GM19438 (cell line): ENCODE results near the gene ERMAP.

Source experiments
- ATAC-seq: cut with Tn5 transposase; IDR thresholded peaks from one replicate; pipeline ENCODE4 v1.9.1; 2021; ENCODE audit warnings: low read depth; ENCODE audit not compliant: unreplicated experiment

ERMAP gene

GRCh38 chr1:42816585-42817439 is at the start of gene ERMAP, which contains the start of gene SVBP:
Gene ERMAP, plus strand, starts transcription at chr1:42817122. Its CDS starts 13,327 bp downstream, at chr1:42830449.
Gene SVBP, minus strand, starts transcription at chr1:42817397. Its CDS starts 853 bp downstream, at chr1:42816544.
- peak; percentile 71 for ATAC-seq

GRCh38 chr1:42767510-42768000 is 49.4 kb upstream of the ERMAP start:
- ATAC-seq = peak; percentile 1

GRCh38 chr1:42768172-42768571 is 48.8 kb upstream of the ERMAP start:
- ATAC-seq = no peak

- no peak for ATAC-seq
These were observed 47.1 kb upstream of the ERMAP start for GRCh38 chr1:42769811-42770210.

- ATAC-seq = no peak
These were observed 43.5 kb upstream of the ERMAP start for GRCh38 chr1:42773420-42773819.

- ATAC-seq = no peak
These were observed 41.9 kb upstream of the ERMAP start for GRCh38 chr1:42774928-42775526.

GRCh38 chr1:42776502-42776901 is 40.4 kb upstream of the ERMAP start:
- ATAC-seq = no peak

GRCh38 chr1:42777852-42778251 is 39.1 kb upstream of the ERMAP start:
- no peak for ATAC-seq

GRCh38 chr1:42779725-42780124 is 37.2 kb upstream of the ERMAP start:
- no peak for ATAC-seq

- ATAC-seq = no peak
These were observed 36.7 kb upstream of the ERMAP start for GRCh38 chr1:42780176-42780575.

- ATAC-seq = no peak
These were observed 33.8 kb upstream of the ERMAP start for GRCh38 chr1:42783092-42783491.

GRCh38 chr1:42784547-42784945 is 32.4 kb upstream of the ERMAP start:
- no peak for ATAC-seq

GRCh38 chr1:42784946-42785693 is 31.8 kb upstream of the ERMAP start, which contains the start of gene TMEM269:
Gene TMEM269, plus strand, starts transcription at chr1:42784991. Its CDS starts 4,903 bp downstream, at chr1:42789894.
- ATAC-seq = no peak

GRCh38 chr1:42786097-42786496 is 30.8 kb upstream of the ERMAP start:
- no peak for ATAC-seq

- no peak for ATAC-seq
These were observed 28.9 kb upstream of the ERMAP start for GRCh38 chr1:42788021-42788420.

- no peak for ATAC-seq
These were observed 23.1 kb upstream of the ERMAP start for GRCh38 chr1:42793824-42794223.

- no peak for ATAC-seq
These were observed 19.5 kb upstream of the ERMAP start for GRCh38 chr1:42797414-42797813.

GRCh38 chr1:42797979-42798378 is 18.9 kb upstream of the ERMAP start:
- ATAC-seq = no peak

- no peak for ATAC-seq
These were observed 15.0 kb upstream of the ERMAP start for GRCh38 chr1:42801832-42802473.

- no peak for ATAC-seq
These were observed 10.8 kb upstream of the ERMAP start for GRCh38 chr1:42806171-42806570.
